HepG2 (cell line): Measurements from ENCODE around the gene MRPS2. TPM values are rescaled to one million over a fixed set of nuclear protein-coding genes. Genes with fewer than 3 reads are reported as not detected.
A peak's percentile ranks its signal among the peaks of the same experiment; 100 is the strongest.

Source experiments
- AGO1 ChIP-seq: fragments of 200-400 bp; formaldehyde crosslinking; IDR thresholded peaks from 2 replicates; pipeline ENCODE4 v1.6.1; 2017; ENCODE audit warnings: mild to moderate bottlenecking, low read depth, low read length, moderate library complexity; ENCODE audit not compliant: poor library complexity, severe bottlenecking
- CREM ChIP-seq, 2 experiments: sonication (generic) in 1 of 2; formaldehyde crosslinking in 1 of 2; IDR thresholded peaks; 2 replicates each; pipeline versions ENCODE4 v1.4.0 to v1.6.1; 2016 to 2020; ENCODE audit warnings: antibody characterized with exemption in 1 of 2, mild to moderate bottlenecking in 1 of 2, missing genetic modification reagents in 1 of 2
- EZH2 ChIP-seq: conservative IDR thresholded peaks from 2 replicates; pipeline ENCODE4 v1.6.1; 2012; ENCODE audit warnings: mild to moderate bottlenecking, low read depth, low read length, moderate library complexity
- FOXO1 ChIP-seq: sonication (generic); formaldehyde crosslinking; IDR thresholded peaks from 2 replicates; pipeline ENCODE4 v1.4.0; 2020; ENCODE audit warnings: missing genetic modification reagents
- JUN ChIP-seq: sonication (generic); formaldehyde crosslinking; IDR thresholded peaks from 2 replicates; pipeline ENCODE4 v1.4.0; 2020; ENCODE audit warnings: mild to moderate bottlenecking, missing genetic modification reagents
- KAT7 ChIP-seq: IDR thresholded peaks from 2 replicates; pipeline ENCODE4 v1.6.1; 2018; ENCODE audit warnings: borderline replicate concordance, missing compliant biosample characterization
- MAFK ChIP-seq, 2 experiments: IDR thresholded peaks in 1 of 2; conservative IDR thresholded peaks in 1 of 2; 2 replicates each; pipeline ENCODE4 v1.6.1; 2011; ENCODE audit warnings: improper control_type of control experiment in 2 of 2, low read length in 2 of 2
- NFIC ChIP-seq: IDR thresholded peaks from 2 replicates; pipeline ENCODE4 v1.6.1; 2012; ENCODE audit warnings: mild to moderate bottlenecking, low read length, inconsistent platforms
- PHF5A ChIP-seq: IDR thresholded peaks from one replicate; pipeline ENCODE4 v1.6.1; 2018; ENCODE audit warnings: low read depth, missing genetic modification reagents; ENCODE audit not compliant: unreplicated experiment
- RXRA ChIP-seq: sonication (generic); formaldehyde crosslinking; IDR thresholded peaks from 2 replicates; pipeline ENCODE4 v1.5.1; 2020; ENCODE audit warnings: missing genetic modification reagents
- XRCC5 ChIP-seq: fragments of 200-400 bp; formaldehyde crosslinking; optimal IDR thresholded peaks from 2 replicates; pipeline ENCODE3; 2017; ENCODE audit warnings: mild to moderate bottlenecking, low read length
- ZNF225 ChIP-seq: sonication (generic); formaldehyde crosslinking; IDR thresholded peaks from 2 replicates; pipeline ENCODE4 v1.4.0; 2020; ENCODE audit warnings: mild to moderate bottlenecking, missing genetic modification reagents
- ZNF234 ChIP-seq: sonication (generic); formaldehyde crosslinking; conservative IDR thresholded peaks from 2 replicates; pipeline ENCODE4 v1.5.1; 2020; ENCODE audit warnings: mild to moderate bottlenecking, missing genetic modification reagents
- ZNF484 ChIP-seq: sonication (generic); formaldehyde crosslinking; IDR thresholded peaks from 2 replicates; pipeline ENCODE4 v1.5.1; 2020; ENCODE audit warnings: mild to moderate bottlenecking, low read depth, missing genetic modification reagents, borderline replicate concordance
- ZNF547 ChIP-seq: sonication (generic); formaldehyde crosslinking; IDR thresholded peaks from 2 replicates; pipeline ENCODE4 v1.5.1; 2020; ENCODE audit warnings: mild to moderate bottlenecking, missing genetic modification reagents
- ZNF773 ChIP-seq: sonication (generic); formaldehyde crosslinking; IDR thresholded peaks from 2 replicates; pipeline ENCODE4 v1.4.0; 2020; ENCODE audit warnings: missing genetic modification reagents, borderline replicate concordance
- ZSCAN12 ChIP-seq: sonication (generic); formaldehyde crosslinking; IDR thresholded peaks from 2 replicates; pipeline ENCODE4 v1.9.0; 2021; ENCODE audit warnings: mild to moderate bottlenecking, missing genetic modification reagents
- polyA plus RNA-seq, 8 experiments: library from polyadenylated mRNA; depleted of rRNA in 3 of 8; stranded (reverse) in 7 of 8; unstranded in 1 of 8; fragments of >200 nt; fragmentation: Illumina TruSeq in 4 of 8; extraction: Trizol in 4 of 8; gene quantifications; 2 replicates each; pipeline versions ENCODE4 v1.2.1 to v1.2.3, GENCODE V29; 2011 to 2016; ENCODE audit warnings: low read depth in 4 of 8, missing spikeins in 1 of 8, mixed read lengths in 1 of 8; ENCODE audit not compliant: insufficient read depth in 1 of 8
- total RNA-seq, 5 experiments: library from RNA; depleted of rRNA; stranded (reverse); fragments of >200 nt; fragmentation: Illumina TruSeq; extraction: Trizol; gene quantifications; 2 replicates each; pipeline ENCODE4 v1.2.3, GENCODE V29; 2016; ENCODE audit warnings: low read depth in 1 of 5
- TF ChIP-seq, protein P1 (sequence below): sonication (generic); formaldehyde crosslinking; IDR thresholded peaks from 2 replicates; pipeline ENCODE4 v1.4.0; 2020; ENCODE audit warnings: missing genetic modification reagents
- TF ChIP-seq, protein P2 (sequence below): sonication (generic); formaldehyde crosslinking; IDR thresholded peaks from 2 replicates; pipeline ENCODE4 v1.8.0; 2022; ENCODE audit warnings: mild to moderate bottlenecking, missing genetic modification reagents, borderline replicate concordance
- TF ChIP-seq, protein P3 (sequence below): IDR thresholded peaks from 2 replicates; pipeline ENCODE4 v1.6.1; 2012; ENCODE audit warnings: low read depth, low read length, improper control_type of control experiment

The MRPS2 gene
- total and polyA plus RNA-seq, 2 of the 13 experiments (the other 11 are each of a cell fraction or from before 2014, with no cell fraction given): 44.4 to 86.7 TPM

DNA sequence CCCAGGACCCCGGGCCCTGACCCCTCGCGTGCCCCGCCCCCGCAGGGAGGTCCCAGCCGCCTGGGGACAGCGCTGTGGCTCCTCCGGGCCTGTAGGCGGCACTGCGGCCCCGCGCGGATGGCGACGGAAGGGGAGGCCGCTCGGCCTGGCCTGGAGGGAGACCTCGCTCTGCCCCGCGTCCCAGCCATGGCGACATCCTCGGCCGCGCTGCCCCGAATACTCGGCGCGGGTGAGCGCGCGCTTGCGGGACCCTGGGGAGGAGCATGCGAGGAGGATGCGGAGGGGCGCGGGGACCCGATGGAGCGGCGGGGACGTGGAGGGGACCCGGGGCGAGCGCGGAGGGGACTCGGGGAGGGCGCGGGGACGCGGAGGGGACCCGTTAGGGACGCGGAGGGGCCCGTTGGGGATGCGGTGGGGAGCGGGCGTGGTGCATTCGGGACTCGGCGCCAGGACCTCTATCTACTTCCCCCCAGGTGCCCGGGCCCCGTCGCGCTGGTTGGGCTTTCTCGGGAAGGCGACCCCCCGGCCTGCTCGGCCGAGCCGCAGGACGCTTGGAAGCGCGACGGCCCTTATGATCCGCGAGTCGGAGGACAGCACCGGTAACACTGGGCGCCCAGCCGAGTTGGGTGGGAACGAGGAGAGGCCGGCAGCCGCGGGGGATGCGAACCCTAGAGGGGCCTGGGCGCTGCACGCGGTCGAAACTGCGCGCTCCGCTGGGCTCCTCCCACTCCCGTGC lies at the start of gene MRPS2 (continued):
- TF ChIP-seq JUN (CRISPR knock-in tag) (no peak), NFIC (no peak), ZNF234 (CRISPR knock-in tag) (no peak), RXRA (CRISPR knock-in tag) (peak; percentile 83), KAT7 (CRISPR knock-in tag) (peak; percentile 83; the same call in 1 of the 2 replicates), CREM (IDR thresholded peaks at IDR 0.05) (no peak), CREM (CRISPR knock-in tag; IDR thresholded peaks at IDR 0.05) (no peak), ZNF773 (CRISPR knock-in tag) (peak; percentile 58; the same call in 1 of the 2 replicates), ZNF225 (CRISPR knock-in tag) (no peak), AGO1 (no peak), PHF5A (CRISPR knock-in tag) (peak; percentile 74), ZNF547 (0 out of 2 replicates have a peak, but pooled peaks have one; percentile 13), XRCC5 (peak; percentile 79), ZNF484 (CRISPR knock-in tag) (no peak), MAFK (conservative IDR thresholded peaks at IDR 0.05 in 1 of 2, IDR thresholded peaks at IDR 0.05 in 1 of 2; ENCODE audit: low read length in 2 of 2) (no peak), ZSCAN12 (no peak), EZH2 (no peak), FOXO1 (CRISPR knock-in tag) (peak; percentile 81)
- TF ChIP-seq, protein P1, sequence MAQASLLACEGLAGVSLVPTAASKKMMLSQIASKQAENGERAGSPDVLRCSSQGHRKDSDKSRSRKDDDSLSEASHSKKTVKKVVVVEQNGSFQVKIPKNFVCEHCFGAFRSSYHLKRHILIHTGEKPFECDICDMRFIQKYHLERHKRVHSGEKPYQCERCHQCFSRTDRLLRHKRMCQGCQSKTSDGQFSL (CRISPR knock-in tag): 0 out of 2 replicates have a peak, but pooled peaks have one; percentile 61
- TF ChIP-seq, protein P2, sequence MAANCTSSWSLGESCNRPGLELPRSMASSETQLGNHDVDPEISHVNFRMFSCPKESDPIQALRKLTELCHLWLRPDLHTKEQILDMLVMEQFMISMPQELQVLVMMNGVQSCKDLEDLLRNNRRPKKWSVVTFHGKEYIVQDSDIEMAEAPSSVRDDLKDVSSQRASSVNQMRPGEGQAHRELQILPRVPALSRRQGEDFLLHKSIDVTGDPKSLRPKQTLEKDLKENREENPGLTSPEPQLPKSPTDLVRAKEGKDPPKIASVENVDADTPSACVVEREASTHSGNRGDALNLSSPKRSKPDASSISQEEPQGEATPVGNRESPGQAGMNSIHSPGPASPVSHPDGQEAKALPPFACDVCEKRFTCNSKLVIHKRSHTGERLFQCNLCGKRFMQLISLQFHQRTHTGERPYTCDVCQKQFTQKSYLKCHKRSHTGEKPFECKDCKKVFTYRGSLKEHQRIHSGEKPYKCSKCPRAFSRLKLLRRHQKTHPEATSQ (CRISPR knock-in tag): no peak
- TF ChIP-seq, protein P3, sequence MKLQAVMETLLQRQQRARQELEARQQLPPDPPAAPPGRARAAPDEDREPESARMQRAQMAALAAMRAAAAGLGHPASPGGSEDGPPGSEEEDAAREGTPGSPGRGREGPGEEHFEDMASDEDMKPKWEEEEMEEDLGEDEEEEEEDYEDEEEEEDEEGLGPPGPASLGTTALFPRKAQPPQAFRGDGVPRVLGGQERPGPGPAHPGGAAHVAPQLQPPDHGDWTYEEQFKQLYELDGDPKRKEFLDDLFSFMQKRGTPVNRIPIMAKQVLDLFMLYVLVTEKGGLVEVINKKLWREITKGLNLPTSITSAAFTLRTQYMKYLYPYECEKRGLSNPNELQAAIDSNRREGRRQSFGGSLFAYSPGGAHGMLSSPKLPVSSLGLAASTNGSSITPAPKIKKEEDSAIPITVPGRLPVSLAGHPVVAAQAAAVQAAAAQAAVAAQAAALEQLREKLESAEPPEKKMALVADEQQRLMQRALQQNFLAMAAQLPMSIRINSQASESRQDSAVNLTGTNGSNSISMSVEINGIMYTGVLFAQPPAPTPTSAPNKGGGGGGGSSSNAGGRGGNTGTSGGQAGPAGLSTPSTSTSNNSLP: no peak
